HepG2 (cell line): ENCODE measurements around the gene VAT1L. TPM values are rescaled to one million over a fixed set of nuclear protein-coding genes. Genes with fewer than 3 reads are reported as not detected.

ENCODE experiments used
- ATAC-seq: fragments of 200-7000 bp; cut with Tn5 transposase; 3 replicates; pipeline ENCODE4 v1.9.1; 2020; ENCODE audit warnings: mild to moderate bottlenecking, moderate library complexity
- BruUV-seq: library from RNA; stranded (reverse); fragments of 400-500 nt; replicated peaks from 2 replicates; lab custom pipeline; 2021; lab: Mats Ljungman, UMichigan
- CTCF ChIA-PET: fragments of 300-600 bp; formaldehyde crosslinking; extraction: SDS; loops from one replicate; lab custom pipeline; 2021; ENCODE audit warnings: low total read pairs, inconsistent platforms, low intra/inter-chr PET ratio; lab: Yijun Ruan, JAX
- POLR2A ChIA-PET: fragments of 350-600 bp; sonication (Branson Sonifier 250); formaldehyde crosslinking; loops from one replicate; lab custom pipeline; 2020; ENCODE audit warnings: antibody characterized with exemption, inconsistent platforms; lab: Yijun Ruan, JAX
- DNase-seq: peaks from one replicate; pipeline ENCODE4 v3.0.0-alpha.2; 2015; ENCODE audit warnings: low spot score
- FAIRE-seq: peaks from 3 replicates; lab custom pipeline; 2011; peaks lifted over from hg19 to GRCh38; lab: Jason Lieb, UNC
- H2AFZ ChIP-seq: one replicate; pipeline ENCODE4 v1.6.1; 2011; ENCODE audit warnings: low read length, inconsistent platforms
- H3K27ac ChIP-seq: fragments of 300-600 bp; 3 replicates; pipeline ENCODE4 v1.8.0; 2011; ENCODE audit warnings: mixed run types, mild to moderate bottlenecking, mixed read lengths, low read length, inconsistent platforms; ENCODE audit not compliant: insufficient read depth; ENCODE audit errors: extremely low read length
- H3K27me3 ChIP-seq, 2 experiments: fragments of 200-600 bp in 1 of 2; 2 replicates in 1 of 2; 3 replicates in 1 of 2; pipeline versions ENCODE4 v1.6.0 to v1.8.0; 2011; ENCODE audit warnings: low read length in 2 of 2, mild to moderate bottlenecking in 2 of 2, moderate library complexity in 2 of 2, inconsistent platforms in 1 of 2; ENCODE audit not compliant: insufficient read depth in 2 of 2, control insufficient read depth in 1 of 2
- H3K36me3 ChIP-seq, 2 experiments: fragments of 200-600 bp in 1 of 2; replicated peaks in 1 of 2; 2 replicates in 1 of 2; 3 replicates in 1 of 2; pipeline versions ENCODE4 v1.5.1 to v1.8.0; 2011; ENCODE audit warnings: low read length in 2 of 2, inconsistent platforms in 1 of 2; ENCODE audit not compliant: insufficient read depth in 2 of 2, control insufficient read depth in 1 of 2
- H3K4me1 ChIP-seq: 2 replicates; pipeline ENCODE4 v1.5.1; 2012; ENCODE audit warnings: low read length, inconsistent platforms; ENCODE audit not compliant: insufficient read depth
- H3K4me2 ChIP-seq: 2 replicates; pipeline ENCODE4 v1.6.0; 2011; ENCODE audit warnings: low read depth, low read length, inconsistent platforms
- H3K4me3 ChIP-seq, 3 experiments: fragments of 200-600 bp in 1 of 3; sonication (generic), shearing (Covaris generic) in 1 of 3; replicated peaks in 1 of 3; 2 replicates each; pipeline ENCODE4 v1.5.1; 2011 to 2016; ENCODE audit warnings: low read length in 3 of 3, inconsistent platforms in 2 of 3, low read depth in 2 of 3, mild to moderate bottlenecking in 2 of 3, control low read depth in 1 of 3, mixed read lengths in 1 of 3; ENCODE audit not compliant: insufficient read depth in 1 of 3
- H3K79me2 ChIP-seq: one replicate; pipeline ENCODE4 v1.6.1; 2011; ENCODE audit warnings: low read length, inconsistent platforms; ENCODE audit not compliant: insufficient read depth
- H3K9ac ChIP-seq: 2 replicates; pipeline ENCODE4 v1.6.0; 2011; ENCODE audit warnings: mild to moderate bottlenecking, low read depth, low read length, inconsistent platforms; ENCODE audit not compliant: insufficient read depth
- H3K9me3 ChIP-seq: 2 replicates; pipeline ENCODE4 v1.5.1; 2012; ENCODE audit warnings: mild to moderate bottlenecking, low read length
- H4K20me1 ChIP-seq: 2 replicates; pipeline ENCODE4 v1.6.0; 2011; ENCODE audit warnings: inconsistent platforms, mild to moderate bottlenecking, low read length, moderate library complexity; ENCODE audit not compliant: insufficient read depth
- ZNF234 ChIP-seq: sonication (generic); formaldehyde crosslinking; conservative IDR thresholded peaks from 2 replicates; pipeline ENCODE4 v1.5.1; 2020; ENCODE audit warnings: mild to moderate bottlenecking, missing genetic modification reagents
- ZNF816 ChIP-seq: sonication (generic); formaldehyde crosslinking; IDR thresholded peaks from 2 replicates; pipeline ENCODE4 v1.8.0; 2022; ENCODE audit warnings: missing genetic modification reagents, mild to moderate bottlenecking, borderline replicate concordance
- WGBS: methylation state at CpG from one replicate; pipeline ENCODE4 v1.1.6; 2017; ENCODE audit warnings: low lambda C conversion rate; 5-methylcytosine and 5-hydroxymethylcytosine counted together
- in situ Hi-C: cut with HindIII; loops from 2 replicates; pipeline ENCODE4 v1.10.0; 2017; ENCODE audit warnings: low pct_unique_long_range_greater_than_20kb; ENCODE audit not compliant: extremely low pct_ligation_motif_present
- intact Hi-C: fragments of 100-400 bp; cut with micrococcal nuclease; formaldehyde crosslinking; loops from one replicate; pipeline ENCODE4 v1.10.0; 2022; ENCODE audit not compliant: unreplicated experiment
- polyA plus RNA-seq, 8 experiments: library from polyadenylated mRNA; depleted of rRNA in 3 of 8; stranded (reverse) in 7 of 8; unstranded in 1 of 8; fragments of >200 nt; fragmentation: Illumina TruSeq in 4 of 8; extraction: Trizol in 4 of 8; gene quantifications; 2 replicates each; pipeline versions ENCODE4 v1.2.1 to v1.2.3, GENCODE V29; 2011 to 2016; ENCODE audit warnings: low read depth in 4 of 8, missing spikeins in 1 of 8, mixed read lengths in 1 of 8; ENCODE audit not compliant: insufficient read depth in 1 of 8
- total RNA-seq, 5 experiments: library from RNA; depleted of rRNA; stranded (reverse); fragments of >200 nt; fragmentation: Illumina TruSeq; extraction: Trizol; gene quantifications; 2 replicates each; pipeline ENCODE4 v1.2.3, GENCODE V29; 2016; ENCODE audit warnings: low read depth in 1 of 5
- TF ChIP-seq, protein P1 (sequence below): sonication (generic); formaldehyde crosslinking; IDR thresholded peaks from 2 replicates; pipeline ENCODE4 v1.9.0; 2021; ENCODE audit warnings: missing genetic modification reagents, mild to moderate bottlenecking, borderline replicate concordance
- TF ChIP-seq, protein P2 (sequence below): sonication (generic); formaldehyde crosslinking; IDR thresholded peaks from 2 replicates; pipeline ENCODE4 v1.5.0; 2020; ENCODE audit warnings: missing genetic modification reagents, mild to moderate bottlenecking, borderline replicate concordance
- TF ChIP-seq, protein P3 (sequence below): sonication (generic); formaldehyde crosslinking; IDR thresholded peaks from 2 replicates; pipeline ENCODE4 v1.5.1; 2020; ENCODE audit warnings: missing genetic modification reagents, mild to moderate bottlenecking, borderline replicate concordance

The VAT1L gene
- total and polyA plus RNA-seq, 2 of the 13 experiments (the other 11 are each of a cell fraction or from before 2014, with no cell fraction given), result not detected

DNA sequence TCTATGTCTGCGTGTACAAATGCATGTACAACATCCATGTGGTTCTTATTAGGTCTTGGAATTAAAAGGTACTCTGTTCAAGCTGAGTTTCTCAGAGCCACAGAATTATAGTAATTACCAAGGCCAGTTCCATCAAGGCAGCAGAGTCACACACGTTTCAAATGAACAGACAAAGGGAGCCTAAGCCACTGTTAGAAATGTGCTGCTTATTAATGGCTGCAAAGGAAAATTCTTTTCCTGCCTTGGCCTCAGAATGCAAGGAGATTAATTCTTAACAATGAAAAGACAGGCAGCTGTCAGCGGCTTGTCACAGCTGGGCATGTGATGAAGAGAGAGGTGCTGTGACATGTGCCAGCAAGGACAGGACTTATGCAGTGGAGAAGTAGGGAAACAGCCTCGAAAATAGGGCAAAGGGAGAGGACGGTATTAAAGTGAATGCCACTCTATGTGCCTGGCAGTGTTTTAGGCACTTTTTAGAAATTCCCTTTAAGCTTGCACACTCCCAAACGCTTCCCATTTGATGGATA is 133.9 kb downstream of the VAT1L start:
- peaks cover 0 to 22% of the 10 kb centered on the region in 2 experiments; a peak in 4 of 5 replicates for H3K27me3 ChIP-seq
- no peak for FAIRE-seq

More for the DNA sequence above, 133.9 kb downstream of the VAT1L start:
- ChIA-PET CTCF (no interaction called here), POLR2A (no interaction called here)
- no peak overlapping the region for H3K27ac ChIP-seq
- no peaks in the 10 kb centered on the region for H3K9me3 ChIP-seq
- no peaks in the 10 kb centered on the region for H3K79me2 ChIP-seq
- BruUV-seq, result no TSS peak
- no peak overlapping the region for H2AFZ ChIP-seq
- no peaks in the 10 kb centered on the region for H3K36me3 ChIP-seq
- H4K20me1 ChIP-seq, result no peaks in the 10 kb centered on the region
- ATAC-seq, result no peak
- in situ Hi-C loops, result loop anchor here (25.0 kb wide), 1 partner anchor 110 kb away; no protein-coding TSS in a partner anchor
- no peak for DNase-seq
- under 1% methylated on average over 6 of the region's 6 CpGs for WGBS
- H3K4me1 ChIP-seq, result 0 out of 2 replicates have a peak, but pooled peaks cover 5% of the 10 kb centered on the region
- intact Hi-C loops, result no loop called here
- TF ChIP-seq, protein P1, sequence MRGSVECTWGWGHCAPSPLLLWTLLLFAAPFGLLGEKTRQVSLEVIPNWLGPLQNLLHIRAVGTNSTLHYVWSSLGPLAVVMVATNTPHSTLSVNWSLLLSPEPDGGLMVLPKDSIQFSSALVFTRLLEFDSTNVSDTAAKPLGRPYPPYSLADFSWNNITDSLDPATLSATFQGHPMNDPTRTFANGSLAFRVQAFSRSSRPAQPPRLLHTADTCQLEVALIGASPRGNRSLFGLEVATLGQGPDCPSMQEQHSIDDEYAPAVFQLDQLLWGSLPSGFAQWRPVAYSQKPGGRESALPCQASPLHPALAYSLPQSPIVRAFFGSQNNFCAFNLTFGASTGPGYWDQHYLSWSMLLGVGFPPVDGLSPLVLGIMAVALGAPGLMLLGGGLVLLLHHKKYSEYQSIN (CRISPR knock-in tag), result no peak
- TF ChIP-seq ZNF816 (no peak), ZNF234 (no peak)
- TF ChIP-seq, protein P2, sequence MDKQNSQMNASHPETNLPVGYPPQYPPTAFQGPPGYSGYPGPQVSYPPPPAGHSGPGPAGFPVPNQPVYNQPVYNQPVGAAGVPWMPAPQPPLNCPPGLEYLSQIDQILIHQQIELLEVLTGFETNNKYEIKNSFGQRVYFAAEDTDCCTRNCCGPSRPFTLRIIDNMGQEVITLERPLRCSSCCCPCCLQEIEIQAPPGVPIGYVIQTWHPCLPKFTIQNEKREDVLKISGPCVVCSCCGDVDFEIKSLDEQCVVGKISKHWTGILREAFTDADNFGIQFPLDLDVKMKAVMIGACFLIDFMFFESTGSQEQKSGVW (CRISPR knock-in tag), result no peak
- TF ChIP-seq, protein P3, sequence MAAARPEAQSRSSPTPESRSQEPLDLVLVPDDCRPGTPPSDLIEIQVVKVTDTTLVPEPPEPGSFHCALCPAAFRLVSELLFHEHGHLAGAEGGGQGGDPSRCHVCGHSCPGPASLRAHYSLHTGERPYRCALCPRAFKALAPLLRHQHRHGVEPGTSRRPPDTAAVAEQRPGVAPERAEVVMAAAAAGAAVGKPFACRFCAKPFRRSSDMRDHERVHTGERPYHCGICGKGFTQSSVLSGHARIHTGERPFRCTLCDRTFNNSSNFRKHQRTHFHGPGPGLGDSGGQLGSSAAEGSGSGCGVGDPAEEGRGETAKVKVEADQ (CRISPR knock-in tag), result no peak
- no peak overlapping the region for H3K4me3 ChIP-seq
- no peak overlapping the region for H3K9ac ChIP-seq
- no peak overlapping the region for H3K4me2 ChIP-seq
